Measurements from ENCODE around the gene DUSP10. TPM values are rescaled to one million over a fixed set of nuclear protein-coding genes. Genes with fewer than 3 reads are reported as not detected.

The DUSP10 gene
- total and polyA plus RNA-seq, 2 of the 13 experiments (the other 11 are each of a cell fraction or from before 2014, with no cell fraction given): 2.1 to 4.4 TPM

- TF ChIP-seq ZBTB43 (CRISPR knock-in tag; conservative IDR thresholded peaks at IDR 0.05): 0 out of 2 replicates have a peak, but pooled peaks have one; percentile 9
- no peak for TF ChIP-seq ZNF576 (CRISPR knock-in tag; IDR thresholded peaks at IDR 0.05)
- TF ChIP-seq REPIN1 (CRISPR knock-in tag; IDR thresholded peaks at IDR 0.05; ENCODE audit: borderline replicate concordance, low read depth): no peak
- TF ChIP-seq MAFF (IDR thresholded peaks at IDR 0.05; ENCODE audit: low read depth, low read length): no peak
- peak; percentile 73; the same call in 1 of the 2 replicates for TF ChIP-seq FOXK1 (CRISPR knock-in tag; IDR thresholded peaks at IDR 0.05; ENCODE audit: borderline replicate concordance, low read depth)
- no peak for TF ChIP-seq ZNF431 (CRISPR knock-in tag; IDR thresholded peaks at IDR 0.05; ENCODE audit: borderline replicate concordance, low read depth)
- TF ChIP-seq ZNF326 (CRISPR knock-in tag; IDR thresholded peaks at IDR 0.05; ENCODE audit: borderline replicate concordance): no peak
- 0 out of 2 replicates have a peak, but pooled peaks have one; percentile 53 for TF ChIP-seq GZF1 (CRISPR knock-in tag; IDR thresholded peaks at IDR 0.05)
- no peak for TF ChIP-seq ZNF101 (CRISPR knock-in tag; IDR thresholded peaks at IDR 0.05; ENCODE audit: borderline replicate concordance, low read depth)
- no peak for TF ChIP-seq TEAD2 (CRISPR knock-in tag; IDR thresholded peaks at IDR 0.05)
- TF ChIP-seq GMEB2 (CRISPR knock-in tag; IDR thresholded peaks at IDR 0.05; ENCODE audit: low read depth): no peak
- no peak for TF ChIP-seq ZFP82 (CRISPR knock-in tag; IDR thresholded peaks at IDR 0.05; ENCODE audit: borderline replicate concordance)
- no peak for TF ChIP-seq ZNF841 (CRISPR knock-in tag; IDR thresholded peaks at IDR 0.05; ENCODE audit: borderline replicate concordance)
- no peak for TF ChIP-seq TOPORS (CRISPR knock-in tag; IDR thresholded peaks at IDR 0.05)
- no peak for TF ChIP-seq TRAFD1 (CRISPR knock-in tag; IDR thresholded peaks at IDR 0.05; ENCODE audit: borderline replicate concordance)
- no peak for TF ChIP-seq ZNF644 (CRISPR knock-in tag; IDR thresholded peaks at IDR 0.05; ENCODE audit: low read depth)
- TF ChIP-seq ETS1 (CRISPR knock-in tag; IDR thresholded peaks at IDR 0.05): no peak
- TF ChIP-seq ZGPAT (CRISPR knock-in tag; IDR thresholded peaks at IDR 0.05): 0 out of 2 replicates have a peak, but pooled peaks have one; percentile 38
- no peak for TF ChIP-seq CHD2 (IDR thresholded peaks at IDR 0.05; ENCODE audit: low read depth, low read length)
- TF ChIP-seq ZNF17 (CRISPR knock-in tag; IDR thresholded peaks at IDR 0.05): no peak
- TF ChIP-seq TCF7 (IDR thresholded peaks at IDR 0.05; ENCODE audit: low read depth): no peak
Observed at GRCh38 chr1:221741703-221742554, at the start of gene DUSP10 (continued).
